Brain microvascular endothelial cell (primary cell): ENCODE data around the gene DBN1.

ENCODE experiments used
- DNase-seq: peaks from one replicate; pipeline ENCODE4 v3.0.0-alpha.2; 2020
- H3K27ac ChIP-seq: fragments of 250-450 bp; sonication (Bioruptor Pico); 2 replicates; pipeline ENCODE4 v1.5.1; 2020; ENCODE audit warnings: mild to moderate bottlenecking, moderate library complexity
- H3K27me3 ChIP-seq: fragments of 250-450 bp; sonication (Bioruptor Pico); replicated peaks from 2 replicates; pipeline ENCODE4 v1.5.1; 2020; ENCODE audit warnings: mild to moderate bottlenecking
- H3K36me3 ChIP-seq: fragments of 250-450 bp; sonication (Bioruptor Pico); replicated peaks from 2 replicates; pipeline ENCODE4 v1.5.1; 2020; ENCODE audit warnings: mild to moderate bottlenecking
- H3K4me3 ChIP-seq: 2 replicates; pipeline ENCODE4 v1.5.1; 2011; ENCODE audit warnings: low read depth, mild to moderate bottlenecking, control low read depth, low read length, moderate library complexity
- in situ Hi-C: cut with HindIII; loops from 2 replicates; pipeline ENCODE4 v1.10.0; 2017; ENCODE audit warnings: low sequenced_read_pairs, low pct_ligation_motif_present
- TF ChIP-seq, protein P1 (sequence below): IDR thresholded peaks from 2 replicates; pipeline ENCODE4 v1.5.1; 2011; ENCODE audit warnings: low read depth, mild to moderate bottlenecking, moderate library complexity, low read length, control low read depth, inconsistent platforms; ENCODE audit errors: missing control alignments

DBN1 gene

DNA sequence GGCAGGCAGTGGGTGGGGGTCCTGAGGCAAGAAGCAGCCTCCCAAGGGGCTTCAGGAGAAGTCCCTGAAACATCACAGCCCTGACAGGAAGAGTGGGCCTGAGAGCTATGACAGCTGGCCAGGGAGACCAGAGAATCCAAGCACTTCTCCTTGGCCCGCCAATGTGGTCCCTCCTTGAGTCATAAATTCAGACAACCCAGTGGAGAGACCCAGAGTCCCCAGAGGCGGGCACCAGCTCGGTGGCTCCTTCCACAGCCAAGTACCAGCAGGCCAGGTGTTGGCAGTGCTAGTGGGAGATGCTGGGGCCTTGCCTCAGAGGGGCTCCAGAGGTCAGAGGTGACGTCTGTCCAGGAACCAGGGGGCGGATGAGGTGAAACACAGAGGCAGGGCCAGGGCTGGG, 37.7 kb upstream of the DBN1 start:
- no peaks in the 10 kb centered on the region for H3K27me3 ChIP-seq
- no peak overlapping the region for H3K27ac ChIP-seq
- H3K36me3 ChIP-seq: peaks cover 55% of the 10 kb centered on the region
- in situ Hi-C loops: no loop called here
- TF ChIP-seq, protein P1, sequence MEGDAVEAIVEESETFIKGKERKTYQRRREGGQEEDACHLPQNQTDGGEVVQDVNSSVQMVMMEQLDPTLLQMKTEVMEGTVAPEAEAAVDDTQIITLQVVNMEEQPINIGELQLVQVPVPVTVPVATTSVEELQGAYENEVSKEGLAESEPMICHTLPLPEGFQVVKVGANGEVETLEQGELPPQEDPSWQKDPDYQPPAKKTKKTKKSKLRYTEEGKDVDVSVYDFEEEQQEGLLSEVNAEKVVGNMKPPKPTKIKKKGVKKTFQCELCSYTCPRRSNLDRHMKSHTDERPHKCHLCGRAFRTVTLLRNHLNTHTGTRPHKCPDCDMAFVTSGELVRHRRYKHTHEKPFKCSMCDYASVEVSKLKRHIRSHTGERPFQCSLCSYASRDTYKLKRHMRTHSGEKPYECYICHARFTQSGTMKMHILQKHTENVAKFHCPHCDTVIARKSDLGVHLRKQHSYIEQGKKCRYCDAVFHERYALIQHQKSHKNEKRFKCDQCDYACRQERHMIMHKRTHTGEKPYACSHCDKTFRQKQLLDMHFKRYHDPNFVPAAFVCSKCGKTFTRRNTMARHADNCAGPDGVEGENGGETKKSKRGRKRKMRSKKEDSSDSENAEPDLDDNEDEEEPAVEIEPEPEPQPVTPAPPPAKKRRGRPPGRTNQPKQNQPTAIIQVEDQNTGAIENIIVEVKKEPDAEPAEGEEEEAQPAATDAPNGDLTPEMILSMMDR: no peak
- DNase-seq: no peak
- H3K4me3 ChIP-seq: no peak overlapping the region

DNA sequence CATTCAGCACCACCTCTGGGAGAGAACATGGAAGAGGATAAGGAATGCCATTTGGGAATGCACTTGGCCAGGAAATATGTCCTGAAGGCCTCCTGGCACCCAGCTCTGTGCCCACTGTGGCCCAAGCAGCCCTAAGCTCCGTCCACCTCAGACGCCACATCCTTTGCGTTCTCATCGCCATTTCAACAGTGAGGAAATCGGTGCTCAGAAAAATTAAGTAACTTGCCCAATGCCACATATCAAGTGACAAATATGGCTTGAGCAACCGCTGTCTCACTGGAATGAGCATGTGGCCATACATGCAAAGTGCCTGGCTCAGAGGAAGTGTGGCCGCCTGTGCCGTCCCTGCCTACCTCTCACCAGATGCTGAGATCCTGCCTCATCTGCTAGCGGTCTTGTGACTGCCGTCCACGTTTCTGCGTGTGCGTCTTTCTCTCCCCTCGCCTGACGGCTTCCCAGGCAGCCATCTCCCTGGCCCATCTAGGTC, 37.2 kb upstream of the DBN1 start:
- no peak for DNase-seq
- Histone ChIP-seq H3K4me3 (no peak overlapping the region), H3K36me3 (peaks cover 50% of the 10 kb centered on the region), H3K27me3 (no peaks in the 10 kb centered on the region), H3K27ac (no peak overlapping the region)
- in situ Hi-C loops: no loop called here
- TF ChIP-seq, protein P1: no peak

- in situ Hi-C loops: no loop called here
Observed at GRCh38 chr5:177509991-177510566, 36.6 kb upstream of the DBN1 start.

GRCh38 chr5:177509381-177509951, 36.0 kb upstream of the DBN1 start, which contains the start of gene DOK3:
Gene DOK3, minus strand, starts transcription at chr5:177509826. Its CDS starts 286 bp downstream, at chr5:177509540.
- in situ Hi-C loops: no loop called here
- no peaks in the 10 kb centered on the region for H3K27me3 ChIP-seq
- TF ChIP-seq, protein P1: no peak
- H3K27ac ChIP-seq: no peak within 1 kb of the TSS
- DNase-seq: no peak
- H3K4me3 ChIP-seq: no peak within 1 kb of the TSS
- H3K36me3 ChIP-seq: peaks cover 38% of the 10 kb centered on the region

More at GRCh38 chr5:177509991-177510566, 36.6 kb upstream of the DBN1 start:
- H3K4me3 ChIP-seq: no peak overlapping the region
- no peak overlapping the region for H3K27ac ChIP-seq
- no peaks in the 10 kb centered on the region for H3K27me3 ChIP-seq
- peaks cover 44% of the 10 kb centered on the region for H3K36me3 ChIP-seq
- no peak for DNase-seq
- TF ChIP-seq, protein P1: no peak

GRCh38 chr5:177508837-177509236, 35.4 kb upstream of the DBN1 start:
- Histone ChIP-seq H3K27ac (no peak overlapping the region), H3K27me3 (no peaks in the 10 kb centered on the region), H3K4me3 (no peak overlapping the region), H3K36me3 (peaks cover 32% of the 10 kb centered on the region)
- no peak for DNase-seq
- TF ChIP-seq, protein P1: no peak
- in situ Hi-C loops: no loop called here

- H3K27me3 ChIP-seq: no peaks in the 10 kb centered on the region
- H3K4me3 ChIP-seq: no peak overlapping the region
- DNase-seq: no peak
- H3K27ac ChIP-seq: no peak overlapping the region
- TF ChIP-seq, protein P1: no peak
- in situ Hi-C loops: no loop called here
- H3K36me3 ChIP-seq: peaks cover 27% of the 10 kb centered on the region
Observed at GRCh38 chr5:177508221-177508611, 34.8 kb upstream of the DBN1 start.
